Dedifferentiated amniotic fluid mesenchymal stem cell (primary cell): ENCODE data around the gene VPS50.

Experiments used
- DNase-seq: peaks from one replicate; pipeline ENCODE4 v3.0.0-alpha.2; 2016; ENCODE audit errors: extremely low spot score

VPS50 gene

DNA sequence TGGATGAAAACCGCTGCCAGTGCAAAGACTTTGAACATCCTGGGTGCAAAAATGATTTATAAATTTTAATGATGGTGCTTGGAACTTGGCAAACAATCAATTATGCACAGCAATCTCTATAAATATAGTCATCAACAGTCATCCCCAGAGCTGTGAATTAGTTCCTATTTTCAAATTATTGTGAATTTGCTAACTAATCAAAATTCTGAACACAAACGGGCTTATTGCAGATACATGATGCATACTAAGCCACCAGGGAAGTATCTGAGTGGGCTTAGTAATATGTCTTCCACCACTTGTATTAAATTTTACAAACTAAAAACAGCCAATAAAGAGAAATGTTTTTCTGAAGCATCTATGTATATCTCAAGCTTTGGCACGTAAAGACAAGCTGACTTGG lies 177.2 kb downstream of the VPS50 start:
- DNase-seq = no peak
